Ramos (cell line): ENCODE results near the gene IREB2.

ENCODE experiments used
- in situ Hi-C: fragments of 300-500 bp; cut with MboI; formaldehyde crosslinking; loops from one replicate; pipeline ENCODE4 v1.14.3; 2022; ENCODE audit warnings: low sequenced_read_pairs; ENCODE audit not compliant: unreplicated experiment

The IREB2 gene

GRCh38 chr15:78540141-78540870 is 102.3 kb downstream of the IREB2 start, which contains the start of gene PSMA4:
TSS of gene PSMA4 (plus strand) at chr15:78540444. CDS start at chr15:78541928, 1,484 bp downstream.
- in situ Hi-C loops: no loop called here

GRCh38 chr15:78540871-78541743 is 103.1 kb downstream of the IREB2 start:
- in situ Hi-C loops: no loop called here

GRCh38 chr15:78541744-78542034 is 103.7 kb downstream of the IREB2 start:
- in situ Hi-C loops: no loop called here

- in situ Hi-C loops: no loop called here
Observed at GRCh38 chr15:78542647-78543046, 104.6 kb downstream of the IREB2 start.

- in situ Hi-C loops: no loop called here
Observed at GRCh38 chr15:78550194-78550593, 112.2 kb downstream of the IREB2 start.

- in situ Hi-C loops: no loop called here
Observed at GRCh38 chr15:78550815-78551214, 112.8 kb downstream of the IREB2 start.
